Ascending aorta (tissue), 2 donors: ENCODE results near the gene PHF13. TPM values are rescaled to one million over a fixed set of nuclear protein-coding genes. Genes with fewer than 3 reads are reported as not detected.

Source experiments
- DNase-seq, 2 donors: peaks; one replicate each; pipeline ENCODE4 v3.0.0-alpha.2; 2019; ENCODE audit warnings: low spot score in 2 of 2
- H3K27ac ChIP-seq, 2 donors: fragments of 200-600 bp; sonication (generic); one replicate each; pipeline ENCODE4 v1.5.1; 2016 to 2017; ENCODE audit warnings: mild to moderate bottlenecking in 1 of 2
- H3K27me3 ChIP-seq: fragments of 200-600 bp; sonication (generic); one replicate; pipeline ENCODE4 v1.5.1; 2017
- H3K36me3 ChIP-seq, 2 donors: fragments of 200-600 bp; sonication (generic); one replicate each; pipeline ENCODE4 v1.5.1; 2016
- H3K4me1 ChIP-seq, 2 donors: fragments of 200-600 bp; sonication (generic); one replicate each; pipeline ENCODE4 v1.5.1; 2016 to 2017; ENCODE audit warnings: mild to moderate bottlenecking in 1 of 2
- H3K4me3 ChIP-seq, 2 donors: fragments of 200-600 bp; sonication (generic); one replicate each; pipeline ENCODE4 v1.5.1; 2016 to 2017; ENCODE audit warnings: mild to moderate bottlenecking in 1 of 2
- H3K9me3 ChIP-seq, 2 donors: fragments of 200-600 bp; sonication (generic); one replicate each; pipeline ENCODE4 v1.5.1; 2016
- intact Hi-C: fragments of 100-400 bp; cut with DNase I; formaldehyde crosslinking; loops from one replicate; pipeline ENCODE4 v1.15.1; 2023
- total RNA-seq: library from RNA; depleted of rRNA; stranded (reverse); fragments of >200 nt; gene quantifications from one replicate; pipeline ENCODE4 v1.1.0, GENCODE V29; 2016
- TF ChIP-seq, protein P1 (sequence below), 3 experiments: fragments of 200-600 bp in 2 of 3; fragments of 450-650 bp in 1 of 3; sonication (generic) in 2 of 3; IDR thresholded peaks; one replicate each; pipeline ENCODE4 v1.5.1; 2016 to 2019; ENCODE audit warnings: antibody characterized with exemption in 3 of 3, mild to moderate bottlenecking in 1 of 3, moderate library complexity in 1 of 3

The PHF13 gene
- total RNA-seq, 1 donor from 2014 or later, result 1.5 TPM

DNA sequence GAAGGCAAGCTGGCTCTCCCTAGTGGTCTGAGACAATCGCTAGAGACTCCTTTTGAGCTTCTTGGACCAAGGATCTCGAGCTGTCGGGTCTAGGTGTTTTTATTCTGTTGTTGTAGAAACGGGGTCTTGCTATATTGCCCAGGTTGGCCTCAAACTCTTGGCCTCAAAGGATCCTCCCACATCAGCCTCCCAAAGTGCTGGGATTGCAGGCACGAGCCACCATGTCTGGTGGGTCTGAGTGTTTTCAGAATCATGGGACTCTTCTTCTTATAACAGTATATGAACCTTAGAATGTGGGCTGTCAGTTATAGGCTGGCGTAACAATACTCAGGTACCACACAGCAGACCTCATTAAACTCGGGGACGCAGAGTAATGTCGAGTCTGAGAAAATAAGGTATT lies 55.0 kb downstream of the PHF13 start:
- peaks cover 15 to 27% of the 10 kb centered on the region in 2 donors for H3K36me3 ChIP-seq
- H3K9me3 ChIP-seq, result no peaks in the 10 kb centered on the region
- peak in 1 of 2 donors; percentile 40 for DNase-seq
- no peaks in the 10 kb centered on the region for H3K27me3 ChIP-seq
- no peak overlapping the region for H3K27ac ChIP-seq
- TF ChIP-seq, protein P1, sequence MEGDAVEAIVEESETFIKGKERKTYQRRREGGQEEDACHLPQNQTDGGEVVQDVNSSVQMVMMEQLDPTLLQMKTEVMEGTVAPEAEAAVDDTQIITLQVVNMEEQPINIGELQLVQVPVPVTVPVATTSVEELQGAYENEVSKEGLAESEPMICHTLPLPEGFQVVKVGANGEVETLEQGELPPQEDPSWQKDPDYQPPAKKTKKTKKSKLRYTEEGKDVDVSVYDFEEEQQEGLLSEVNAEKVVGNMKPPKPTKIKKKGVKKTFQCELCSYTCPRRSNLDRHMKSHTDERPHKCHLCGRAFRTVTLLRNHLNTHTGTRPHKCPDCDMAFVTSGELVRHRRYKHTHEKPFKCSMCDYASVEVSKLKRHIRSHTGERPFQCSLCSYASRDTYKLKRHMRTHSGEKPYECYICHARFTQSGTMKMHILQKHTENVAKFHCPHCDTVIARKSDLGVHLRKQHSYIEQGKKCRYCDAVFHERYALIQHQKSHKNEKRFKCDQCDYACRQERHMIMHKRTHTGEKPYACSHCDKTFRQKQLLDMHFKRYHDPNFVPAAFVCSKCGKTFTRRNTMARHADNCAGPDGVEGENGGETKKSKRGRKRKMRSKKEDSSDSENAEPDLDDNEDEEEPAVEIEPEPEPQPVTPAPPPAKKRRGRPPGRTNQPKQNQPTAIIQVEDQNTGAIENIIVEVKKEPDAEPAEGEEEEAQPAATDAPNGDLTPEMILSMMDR (IDR thresholded peaks at IDR 0.05), result no peak
- intact Hi-C loops, result no loop called here
- no peak overlapping the region for H3K4me3 ChIP-seq
- no peaks in the 10 kb centered on the region for H3K4me1 ChIP-seq

- Histone ChIP-seq H3K27me3 (no peaks in the 10 kb centered on the region), H3K27ac (no peak overlapping the region), H3K4me3 (no peak overlapping the region), H3K9me3 (no peaks in the 10 kb centered on the region), H3K36me3 (peaks cover 6 to 31% of the 10 kb centered on the region in 2 donors), H3K4me1 (no peaks in the 10 kb centered on the region)
- TF ChIP-seq, protein P1 (IDR thresholded peaks at IDR 0.05), result no peak
- no peak for DNase-seq
- intact Hi-C loops, result no loop called here
These were observed 59.0 kb downstream of the PHF13 start for GRCh38 chr1:6672558-6672957.

Other genes starting within 250 kb of the PHF13 start
- 16.1 TPM for gene ACOT7, start 220.0 kb upstream of the PHF13 start, total RNA-seq
- gene HES2, start 193.8 kb upstream of the PHF13 start, total RNA-seq, result not detected
- 2.2 TPM for gene ESPN, start 189.0 kb upstream of the PHF13 start, total RNA-seq
- 18.0 TPM for gene TNFRSF25, start 147.6 kb upstream of the PHF13 start, total RNA-seq
- 11.4 TPM for gene PLEKHG5, start 122.1 kb upstream of the PHF13 start, total RNA-seq
- gene NOL9, start 59.2 kb upstream of the PHF13 start, total RNA-seq, result 31.0 TPM
- gene TAS1R1, start 58.4 kb upstream of the PHF13 start, total RNA-seq, result not detected
- gene ZBTB48, start 33.7 kb upstream of the PHF13 start, total RNA-seq, result 106 TPM
- gene KLHL21, start 10.9 kb upstream of the PHF13 start, total RNA-seq, result 147 TPM
- gene THAP3, start 11.1 kb downstream of the PHF13 start, total RNA-seq, result 9.3 TPM
- 12.9 TPM for gene DNAJC11, start 88.1 kb downstream of the PHF13 start, total RNA-seq
- 53.3 TPM for gene CAMTA1, start 171.7 kb downstream of the PHF13 start, total RNA-seq